ENCODE data around the gene TRNP1. TPM values are rescaled to one million over a fixed set of nuclear protein-coding genes. Genes with fewer than 3 reads are reported as not detected.
A peak's percentile ranks its signal among the peaks of the same experiment; 100 is the strongest.

Gene TRNP1
- total RNA-seq, 4 donors from 2014 or later, result 2.9 to 8.5 (median 6.5) TPM

GRCh38 chr1:27025718-27026117, 32.2 kb downstream of the TRNP1 start:
- TF ChIP-seq CTCF (IDR thresholded peaks at IDR 0.05), result no peak
- DNase-seq, result no peak
- Histone ChIP-seq H3K27ac (no peak overlapping the region), H3K4me1 (peaks cover 0 to 10% of the 10 kb centered on the region in 2 donors), H3K36me3 (no peaks in the 10 kb centered on the region), H3K9me3 (no peaks in the 10 kb centered on the region), H3K27me3 (no peaks in the 10 kb centered on the region), H3K4me3 (replicated peaks in 1 of 3) (no peak overlapping the region)
- intact Hi-C loops (cut with DNase I), result no loop called here
- whole genome bisulfite sequencing, 2 donors, result 91 to 94% methylated on average over 4 of the region's 4 CpGs

GRCh38 chr1:27026621-27027574, 33.4 kb downstream of the TRNP1 start:
- 58 to 65% methylated on average over 19 of the region's 19 CpGs for WGBS, 2 donors
- peak; percentile 65 to 71 for DNase-seq
- Histone ChIP-seq H3K4me3 (replicated peaks in 1 of 3) (no peak overlapping the region), H3K9me3 (no peaks in the 10 kb centered on the region), H3K27ac (no peak overlapping the region), H3K36me3 (no peaks in the 10 kb centered on the region), H3K27me3 (no peaks in the 10 kb centered on the region), H3K4me1 (peaks cover 9 to 18% of the 10 kb centered on the region in 2 donors)
- intact Hi-C loops (cut with DNase I), result no loop called here
- TF ChIP-seq CTCF (IDR thresholded peaks at IDR 0.05) (no peak), POLR2A (IDR thresholded peaks at IDR 0.05) (no peak)

GRCh38 chr1:27027575-27028250, 34.2 kb downstream of the TRNP1 start:
- no peaks in the 10 kb centered on the region for H3K27me3 ChIP-seq
- TF ChIP-seq POLR2A (IDR thresholded peaks at IDR 0.05), result no peak
- TF ChIP-seq CTCF (IDR thresholded peaks at IDR 0.05), result no peak
- no peak overlapping the region for H3K27ac ChIP-seq
- WGBS, 2 donors, result 82% methylated on average over 8 of the region's 8 CpGs
- intact Hi-C loops (cut with DNase I), result no loop called here
- H3K4me3 ChIP-seq (replicated peaks in 1 of 3), result no peak overlapping the region
- H3K9me3 ChIP-seq, result no peaks in the 10 kb centered on the region
- peaks cover 11 to 21% of the 10 kb centered on the region in 2 donors for H3K4me1 ChIP-seq
- H3K36me3 ChIP-seq, result no peaks in the 10 kb centered on the region
- DNase-seq, result no peak

- 86 to 88% methylated on average over 9 of the region's 9 CpGs for WGBS, 2 donors
- H3K4me3 ChIP-seq (replicated peaks in 1 of 3), result no peak overlapping the region
- no peaks in the 10 kb centered on the region for H3K9me3 ChIP-seq
- no peak for DNase-seq
- intact Hi-C loops (cut with DNase I), result no loop called here
- H3K27me3 ChIP-seq, result no peaks in the 10 kb centered on the region
- TF ChIP-seq POLR2A (IDR thresholded peaks at IDR 0.05) (no peak), CTCF (IDR thresholded peaks at IDR 0.05) (no peak)
- H3K27ac ChIP-seq, result no peak overlapping the region
- no peaks in the 10 kb centered on the region for H3K36me3 ChIP-seq
- peaks cover 11 to 32% of the 10 kb centered on the region in 2 donors for H3K4me1 ChIP-seq
Observed at GRCh38 chr1:27029517-27029916, 36.0 kb downstream of the TRNP1 start.

Data from thyroid gland (tissue), 4 donors.